ENCODE results near the gene RSRC1.
"Not testable (repeated sequence)": the region's sequence is repeated elsewhere in the genome, so short reads cannot be mapped to it uniquely, and the experiment has no call there.

RSRC1 gene

GRCh38 chr3:158404131-158404718, 294.3 kb downstream of the RSRC1 start:
- no peak for DNase-seq (ENCODE audit: low read depth in 2 of 2)

GRCh38 chr3:158405507-158405906, 295.6 kb downstream of the RSRC1 start:
- DNase-seq (ENCODE audit: low read depth in 2 of 2), result no peak

GRCh38 chr3:158407844-158408517, 298.1 kb downstream of the RSRC1 start:
- no peak for DNase-seq (ENCODE audit: low read depth in 2 of 2)

- DNase-seq (ENCODE audit: low read depth in 2 of 2), result not testable (repeated sequence)
Measured at GRCh38 chr3:158408518-158408897, 298.6 kb downstream of the RSRC1 start.

GRCh38 chr3:158418035-158418434, 308.1 kb downstream of the RSRC1 start:
- DNase-seq (ENCODE audit: low read depth in 2 of 2), result no peak

- no peak for DNase-seq (ENCODE audit: low read depth in 2 of 2)
Measured at GRCh38 chr3:158419820-158420653, 310.1 kb downstream of the RSRC1 start.

GRCh38 chr3:158420654-158421396, 310.9 kb downstream of the RSRC1 start:
- no peak for DNase-seq (ENCODE audit: low read depth in 2 of 2)

- DNase-seq (ENCODE audit: low read depth in 2 of 2), result no peak
Measured at GRCh38 chr3:158430448-158430847, 320.6 kb downstream of the RSRC1 start.

GRCh38 chr3:158430968-158431367, 321.1 kb downstream of the RSRC1 start:
- DNase-seq (ENCODE audit: low read depth in 2 of 2), result no peak

- DNase-seq (ENCODE audit: low read depth in 2 of 2), result no peak
Measured at GRCh38 chr3:158431829-158432228, 321.9 kb downstream of the RSRC1 start.

- peak in 1 of 2 experiments; percentile 4 for DNase-seq (ENCODE audit: low read depth in 2 of 2)
Measured at GRCh38 chr3:158434412-158435038, 324.6 kb downstream of the RSRC1 start.

GRCh38 chr3:158443632-158444031, 333.7 kb downstream of the RSRC1 start:
- no peak for DNase-seq (ENCODE audit: low read depth in 2 of 2)

GRCh38 chr3:158447408-158447807, 337.5 kb downstream of the RSRC1 start:
- DNase-seq (ENCODE audit: low read depth in 2 of 2), result no peak

- no peak for DNase-seq (ENCODE audit: low read depth in 2 of 2)
Measured at GRCh38 chr3:158451405-158452055, 341.6 kb downstream of the RSRC1 start.

GRCh38 chr3:158452334-158452733, 342.4 kb downstream of the RSRC1 start:
- DNase-seq (ENCODE audit: low read depth in 2 of 2), result no peak

GRCh38 chr3:158453004-158453403, 343.1 kb downstream of the RSRC1 start:
- no peak for DNase-seq (ENCODE audit: low read depth in 2 of 2)

- no peak for DNase-seq (ENCODE audit: low read depth in 2 of 2)
Measured at GRCh38 chr3:158453865-158454264, 344.0 kb downstream of the RSRC1 start.

GRCh38 chr3:158455406-158455805, 345.5 kb downstream of the RSRC1 start:
- DNase-seq (ENCODE audit: low read depth in 2 of 2), result no peak

- no peak for DNase-seq (ENCODE audit: low read depth in 2 of 2)
Measured at GRCh38 chr3:158456114-158456513, 346.2 kb downstream of the RSRC1 start.

- DNase-seq (ENCODE audit: low read depth in 2 of 2), result no peak
Measured at GRCh38 chr3:158458464-158458863, 348.6 kb downstream of the RSRC1 start.

GRCh38 chr3:158460926-158461325, 351.0 kb downstream of the RSRC1 start:
- DNase-seq (ENCODE audit: low read depth in 2 of 2), result no peak
